Neuronal stem cell (in vitro differentiated cells): ENCODE measurements around the gene NLGN1.

ENCODE experiments used
- DNase-seq: peaks from one replicate; pipeline ENCODE4 v3.0.0-alpha.2; 2013; ENCODE audit warnings: low spot score
- H2AFZ ChIP-seq: one replicate; pipeline ENCODE4 v1.6.1; 2013; ENCODE audit warnings: mild to moderate bottlenecking, low read length, inconsistent platforms
- H2AK5ac ChIP-seq: 2 replicates; pipeline ENCODE4 v1.6.1; 2013; ENCODE audit warnings: low read depth, mild to moderate bottlenecking, inconsistent platforms, low read length, moderate library complexity, mixed read lengths
- H2BK120ac ChIP-seq: 2 replicates; pipeline ENCODE4 v1.6.1; 2013; ENCODE audit warnings: low read depth, mild to moderate bottlenecking, inconsistent platforms, low read length, moderate library complexity, mixed read lengths
- H2BK12ac ChIP-seq: one replicate; pipeline ENCODE4 v1.6.1; 2013; ENCODE audit warnings: low read length, inconsistent platforms
- H2BK15ac ChIP-seq: 2 replicates; pipeline ENCODE4 v1.6.1; 2013; ENCODE audit warnings: mild to moderate bottlenecking, low read length, inconsistent platforms, mixed read lengths
- H2BK5ac ChIP-seq: one replicate; pipeline ENCODE4 v1.6.1; 2013; ENCODE audit warnings: inconsistent platforms, mild to moderate bottlenecking, low read length, moderate library complexity
- H3K14ac ChIP-seq: one replicate; pipeline ENCODE4 v1.6.1; 2013; ENCODE audit warnings: low read length, inconsistent platforms
- H3K18ac ChIP-seq: 2 replicates; pipeline ENCODE4 v1.6.1; 2013; ENCODE audit warnings: low read length, inconsistent platforms
- H3K23ac ChIP-seq: 2 replicates; pipeline ENCODE4 v1.6.1; 2013; ENCODE audit warnings: low read depth, mild to moderate bottlenecking, mixed read lengths, low read length, inconsistent platforms; ENCODE audit not compliant: poor library complexity
- H3K27ac ChIP-seq: replicated peaks from 3 replicates; pipeline ENCODE4 v1.5.1; 2013; ENCODE audit warnings: low read length, inconsistent platforms
- H3K27me3 ChIP-seq, 3 experiments: 2 replicates each; pipeline ENCODE4 v1.6.1; 2013; ENCODE audit warnings: low read length in 3 of 3, mild to moderate bottlenecking in 2 of 3, inconsistent platforms in 1 of 3, low read depth in 1 of 3, mixed read lengths in 1 of 3, moderate library complexity in 1 of 3; ENCODE audit not compliant: control insufficient read depth in 3 of 3, insufficient read depth in 3 of 3
- H3K36me3 ChIP-seq, 2 donors: replicated peaks in 1 of 2; 2 replicates each; pipeline ENCODE4 v1.6.1; 2013; ENCODE audit warnings: low read length in 2 of 2; ENCODE audit not compliant: control insufficient read depth in 2 of 2, insufficient read depth in 2 of 2
- H3K4ac ChIP-seq: 2 replicates; pipeline ENCODE4 v1.6.1; 2013; ENCODE audit warnings: inconsistent platforms, mild to moderate bottlenecking, low read length, moderate library complexity
- H3K4me1 ChIP-seq, 2 donors: 1 replicate in 1 of 2; 2 replicates in 1 of 2; pipeline ENCODE4 v1.6.1; 2013; ENCODE audit warnings: low read length in 2 of 2, low read depth in 1 of 2; ENCODE audit not compliant: control insufficient read depth in 2 of 2, insufficient read depth in 1 of 2
- H3K4me2 ChIP-seq: one replicate; pipeline ENCODE4 v1.6.1; 2013; ENCODE audit warnings: mild to moderate bottlenecking, low read length, inconsistent platforms; ENCODE audit not compliant: insufficient read depth, poor library complexity, severe bottlenecking
- H3K4me3 ChIP-seq, 2 donors: 2 replicates each; pipeline ENCODE4 v1.5.1; 2013; ENCODE audit warnings: low read length in 2 of 2, mild to moderate bottlenecking in 2 of 2, inconsistent platforms in 1 of 2, moderate library complexity in 1 of 2
- H3K79me1 ChIP-seq: one replicate; pipeline ENCODE4 v1.6.1; 2013; ENCODE audit warnings: low read depth, mild to moderate bottlenecking, inconsistent platforms, low read length, moderate library complexity
- H3K9ac ChIP-seq: one replicate; pipeline ENCODE4 v1.6.1; 2013; ENCODE audit warnings: mild to moderate bottlenecking, low read depth, low read length, inconsistent platforms; ENCODE audit not compliant: poor library complexity
- H3K9me3 ChIP-seq, 2 donors: replicated peaks in 1 of 2; 2 replicates each; pipeline versions ENCODE3 to v1.6.1; 2013; ENCODE audit warnings: low read length in 2 of 2, mild to moderate bottlenecking in 2 of 2, inconsistent platforms in 1 of 2, low read depth in 1 of 2, mixed read lengths in 1 of 2, moderate library complexity in 1 of 2; ENCODE audit not compliant: control insufficient read depth in 2 of 2, insufficient read depth in 1 of 2
- H4K8ac ChIP-seq: one replicate; pipeline ENCODE4 v1.6.1; 2013; ENCODE audit warnings: low read depth, mild to moderate bottlenecking, inconsistent platforms, low read length, moderate library complexity
- H4K91ac ChIP-seq: one replicate; pipeline ENCODE4 v1.6.1; 2013; ENCODE audit warnings: low read length, low read depth, mild to moderate bottlenecking, inconsistent platforms; ENCODE audit not compliant: poor library complexity
- WGBS, 2 donors: extraction: QIAGEN DNeasy Blood & Tissue Kit; methylation state at CpG; one replicate each; pipeline ENCODE4 v1.1.7; 2013; ENCODE audit warnings: missing lambda C conversion rate in 2 of 2, mixed read lengths in 1 of 2; ENCODE audit not compliant: insufficient read length in 2 of 2, insufficient replicate concordance in 1 of 2; ENCODE audit errors: extremely low coverage in 2 of 2; 5-methylcytosine and 5-hydroxymethylcytosine counted together

The NLGN1 gene

GRCh38 chr3:173641696-173642095 lies 244.2 kb downstream of the NLGN1 start:
- no peak overlapping the region for H3K14ac ChIP-seq
- H2AK5ac ChIP-seq, result no peak overlapping the region
- H3K36me3 ChIP-seq, result peaks cover 5 to 9% of the 10 kb centered on the region in 2 donors
- H2BK15ac ChIP-seq, result no peak overlapping the region
- WGBS, 2 donors, result no CpG with 5 or more reads among the region's 1 CpG
- no peaks in the 10 kb centered on the region for H3K9me3 ChIP-seq
- H3K27me3 ChIP-seq, result no peaks in the 10 kb centered on the region
- no peak overlapping the region for H3K23ac ChIP-seq
- no peak overlapping the region for H2BK120ac ChIP-seq
- H3K4me3 ChIP-seq, result no peak overlapping the region
- no peak overlapping the region for H2BK5ac ChIP-seq
- H3K9ac ChIP-seq, result no peak overlapping the region
- no peak overlapping the region for H2BK12ac ChIP-seq
- H4K8ac ChIP-seq, result no peak overlapping the region
- H3K79me1 ChIP-seq, result no peaks in the 10 kb centered on the region
- H4K91ac ChIP-seq, result no peak overlapping the region
- no peak overlapping the region for H3K18ac ChIP-seq
- H3K4ac ChIP-seq, result no peak overlapping the region
- no peak overlapping the region for H3K4me2 ChIP-seq
- H3K27ac ChIP-seq, result no peak overlapping the region
- no peak for DNase-seq
- no peak overlapping the region for H2AFZ ChIP-seq
- H3K4me1 ChIP-seq, result peaks cover 0 to 1% of the 10 kb centered on the region in 2 donors

GRCh38 chr3:173644086-173645082 lies 246.8 kb downstream of the NLGN1 start:
- WGBS, 2 donors, result no CpG with 5 or more reads among the region's 13 CpGs
- Histone ChIP-seq H3K9me3 (no peaks in the 10 kb centered on the region), H2BK5ac (no peak overlapping the region), H3K4me3 (no peak overlapping the region), H3K4me2 (no peak overlapping the region), H3K9ac (no peak overlapping the region), H3K14ac (no peak overlapping the region), H3K79me1 (no peaks in the 10 kb centered on the region), H3K27ac (no peak overlapping the region), H3K4ac (no peak overlapping the region), H3K27me3 (no peaks in the 10 kb centered on the region), H2BK15ac (no peak overlapping the region), H2AFZ (no peak overlapping the region), H3K18ac (no peak overlapping the region), H4K8ac (no peak overlapping the region), H4K91ac (no peak overlapping the region), H3K23ac (no peak overlapping the region), H2AK5ac (no peak overlapping the region), H3K4me1 (peaks cover 0 to 1% of the 10 kb centered on the region in 2 donors), H3K36me3 (peaks cover 5 to 9% of the 10 kb centered on the region in 2 donors), H2BK120ac (no peak overlapping the region), H2BK12ac (no peak overlapping the region)
- DNase-seq, result no peak

- Histone ChIP-seq H2BK120ac (no peak overlapping the region), H3K4me3 (no peak overlapping the region), H3K79me1 (no peaks in the 10 kb centered on the region), H3K9me3 (peaks cover 3% of the 10 kb centered on the region in 2 donors), H2AK5ac (no peak overlapping the region), H2BK15ac (no peak overlapping the region), H3K4me1 (no peaks in the 10 kb centered on the region), H2AFZ (no peak overlapping the region), H4K8ac (no peak overlapping the region), H3K9ac (no peak overlapping the region), H3K27me3 (no peaks in the 10 kb centered on the region), H3K4me2 (no peak overlapping the region), H4K91ac (no peak overlapping the region), H3K36me3 (no peaks in the 10 kb centered on the region), H3K14ac (no peak overlapping the region), H3K23ac (no peak overlapping the region), H2BK5ac (no peak overlapping the region), H2BK12ac (no peak overlapping the region), H3K18ac (no peak overlapping the region), H3K27ac (no peak overlapping the region), H3K4ac (no peak overlapping the region)
- no CpG with 5 or more reads among the region's 1 CpG for WGBS, 2 donors
- no peak for DNase-seq
Observed at GRCh38 chr3:173650596-173650995, 253.1 kb downstream of the NLGN1 start.

- H3K4me3 ChIP-seq, result no peak overlapping the region
Observed at GRCh38 chr3:173652093-173652492, 254.5 kb downstream of the NLGN1 start.

More at GRCh38 chr3:173652093-173652492, 254.5 kb downstream of the NLGN1 start:
- no peak overlapping the region for H2AK5ac ChIP-seq
- H3K4ac ChIP-seq, result no peak overlapping the region
- no CpG with 5 or more reads among the region's 2 CpGs for WGBS, 2 donors
- H3K14ac ChIP-seq, result no peak overlapping the region
- no peak overlapping the region for H2AFZ ChIP-seq
- H3K9me3 ChIP-seq, result peaks cover 3 to 8% of the 10 kb centered on the region in 2 donors
- H3K27ac ChIP-seq, result no peak overlapping the region
- H3K36me3 ChIP-seq, result no peaks in the 10 kb centered on the region
- H2BK15ac ChIP-seq, result no peak overlapping the region
- H2BK12ac ChIP-seq, result no peak overlapping the region
- no peak overlapping the region for H3K9ac ChIP-seq
- H3K79me1 ChIP-seq, result no peaks in the 10 kb centered on the region
- H4K8ac ChIP-seq, result no peak overlapping the region
- no peaks in the 10 kb centered on the region for H3K27me3 ChIP-seq
- no peak overlapping the region for H2BK120ac ChIP-seq
- no peaks in the 10 kb centered on the region for H3K4me1 ChIP-seq
- no peak overlapping the region for H3K4me2 ChIP-seq
- no peak overlapping the region for H4K91ac ChIP-seq
- no peak overlapping the region for H3K18ac ChIP-seq
- H2BK5ac ChIP-seq, result no peak overlapping the region
- DNase-seq, result no peak
- no peak overlapping the region for H3K23ac ChIP-seq
